Panc1 (cell line): Measurements from ENCODE around the gene VAT1. TPM values are rescaled to one million over a fixed set of nuclear protein-coding genes. Genes with fewer than 3 reads are reported as not detected.

Source experiments
- ATAC-seq: fragments of 200-7000 bp; cut with Tn5 transposase; 2 replicates; pipeline ENCODE4 v1.9.1; 2020; ENCODE audit warnings: mild to moderate bottlenecking, moderate library complexity
- BruUV-seq: library from RNA; stranded (reverse); fragments of 400-500 nt; replicated peaks from 2 replicates; lab custom pipeline; 2021; lab: Mats Ljungman, UMichigan
- CTCF ChIA-PET: fragments of 300-600 bp; sonication (Branson Sonifier 250); formaldehyde crosslinking; loops from one replicate; lab custom pipeline; 2022; ENCODE audit warnings: antibody characterized with exemption; lab: Charles Lee
- POLR2A ChIA-PET: fragments of 300-600 bp; sonication (Branson Sonifier 250); formaldehyde crosslinking; loops from one replicate; lab custom pipeline; 2022; ENCODE audit warnings: antibody characterized with exemption; lab: Charles Lee
- DNase-seq: peaks from one replicate; pipeline ENCODE4 v3.0.0-alpha.2; 2010; ENCODE audit warnings: low read depth, low spot score
- H3K27ac ChIP-seq: 2 replicates; pipeline ENCODE4 v1.5.1; 2011; ENCODE audit warnings: mild to moderate bottlenecking, low read length, inconsistent platforms
- H3K27me3 ChIP-seq: fragments of 200-500 bp; sonication (Bioruptor generic); 2 replicates; pipeline ENCODE4 v1.6.0; 2014; ENCODE audit warnings: low read length, inconsistent platforms; ENCODE audit not compliant: control insufficient read depth, insufficient read depth
- H3K36me3 ChIP-seq: fragments of 200-500 bp; sonication (Bioruptor generic); 2 replicates; pipeline ENCODE4 v1.5.1; 2014; ENCODE audit warnings: inconsistent platforms, mild to moderate bottlenecking, low read length, moderate library complexity; ENCODE audit not compliant: control insufficient read depth, insufficient read depth
- H3K4me1 ChIP-seq: 2 replicates; pipeline ENCODE4 v1.5.1; 2011; ENCODE audit warnings: inconsistent platforms, mild to moderate bottlenecking, low read length, moderate library complexity; ENCODE audit not compliant: control insufficient read depth, insufficient read depth
- H3K4me3 ChIP-seq, 2 experiments: 2 replicates each; pipeline ENCODE4 v1.5.1; 2011 to 2012; ENCODE audit warnings: low read depth in 2 of 2, low read length in 2 of 2, mild to moderate bottlenecking in 2 of 2, inconsistent platforms in 1 of 2, moderate library complexity in 1 of 2
- H3K9me3 ChIP-seq: fragments of 200-500 bp; sonication (Bioruptor generic); 2 replicates; pipeline ENCODE4 v1.5.1; 2014; ENCODE audit warnings: low read depth, mild to moderate bottlenecking, inconsistent platforms, low read length, moderate library complexity; ENCODE audit not compliant: control insufficient read depth, insufficient read depth
- POLR2AphosphoS5 ChIP-seq: IDR thresholded peaks from 2 replicates; pipeline ENCODE4 v1.6.1; 2012; ENCODE audit warnings: mild to moderate bottlenecking, low read depth, low read length, moderate library complexity
- SIN3A ChIP-seq: IDR thresholded peaks from 2 replicates; pipeline ENCODE4 v1.6.1; 2012; ENCODE audit warnings: low read depth, mild to moderate bottlenecking, low read length, moderate library complexity, borderline replicate concordance; ENCODE audit not compliant: insufficient read depth
- TCF7L2 ChIP-seq: IDR thresholded peaks from 2 replicates; pipeline ENCODE4 v1.6.1; 2011; ENCODE audit warnings: mild to moderate bottlenecking, low read depth, low read length, inconsistent platforms
- in situ Hi-C: cut with HindIII; loops from 2 replicates; pipeline ENCODE4 v1.10.0; 2016; ENCODE audit warnings: low sequenced_read_pairs, low pct_unique_long_range_greater_than_20kb
- intact Hi-C: fragments of 100-400 bp; cut with micrococcal nuclease; formaldehyde crosslinking; loops from one replicate; pipeline ENCODE4 v1.10.0; 2022; ENCODE audit not compliant: unreplicated experiment
- total RNA-seq: library from RNA; stranded (reverse); gene quantifications from one replicate; pipeline ENCODE4 v1.2.1, GENCODE V29; 2021; ENCODE audit not compliant: unreplicated experiment
- TF ChIP-seq, protein P1 (sequence below), 2 experiments: IDR thresholded peaks; 2 replicates each; pipeline ENCODE4 v1.6.1; 2011 to 2012; ENCODE audit warnings: low read depth in 2 of 2, control low read depth in 1 of 2, low read length in 1 of 2, mild to moderate bottlenecking in 1 of 2, moderate library complexity in 1 of 2; ENCODE audit not compliant: insufficient read depth in 1 of 2
- TF ChIP-seq, protein P2 (sequence below): fragments of 450-650 bp; IDR thresholded peaks from 2 replicates; pipeline ENCODE4 v1.5.1; 2017; ENCODE audit warnings: mild to moderate bottlenecking

Gene VAT1
- total RNA-seq, 1 experiment from 2014 or later = 169 TPM

DNA sequence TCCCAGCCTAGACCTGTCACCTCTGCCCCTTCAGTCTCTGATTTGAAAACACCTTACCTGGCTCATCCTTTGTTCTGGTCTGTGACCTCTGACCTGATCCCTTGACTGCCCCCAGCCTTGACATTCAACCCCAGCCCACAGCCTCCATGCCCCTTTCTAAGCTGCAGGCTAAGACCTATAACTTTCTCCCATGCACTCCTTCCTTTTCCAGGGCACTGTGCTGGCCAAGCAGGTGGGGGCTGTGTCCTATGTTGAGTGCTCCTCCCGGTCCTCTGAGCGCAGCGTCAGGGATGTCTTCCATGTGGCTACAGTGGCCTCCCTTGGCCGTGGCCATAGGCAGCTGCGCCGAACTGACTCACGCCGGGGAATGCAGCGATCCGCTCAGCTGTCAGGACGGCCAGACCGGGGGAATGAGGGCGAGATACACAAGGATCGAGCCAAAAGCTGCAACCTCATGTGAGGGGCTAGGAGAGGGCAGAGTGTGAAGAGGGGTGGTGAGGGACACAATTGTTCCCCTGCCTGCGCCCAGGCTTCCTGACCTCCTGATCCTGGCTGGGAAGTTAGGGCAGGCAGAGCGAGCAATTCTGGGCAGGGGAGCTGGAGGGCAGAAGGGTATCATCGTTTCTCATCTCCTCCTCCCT is 6.2 kb upstream of the VAT1 start:
- TF ChIP-seq, protein P1, sequence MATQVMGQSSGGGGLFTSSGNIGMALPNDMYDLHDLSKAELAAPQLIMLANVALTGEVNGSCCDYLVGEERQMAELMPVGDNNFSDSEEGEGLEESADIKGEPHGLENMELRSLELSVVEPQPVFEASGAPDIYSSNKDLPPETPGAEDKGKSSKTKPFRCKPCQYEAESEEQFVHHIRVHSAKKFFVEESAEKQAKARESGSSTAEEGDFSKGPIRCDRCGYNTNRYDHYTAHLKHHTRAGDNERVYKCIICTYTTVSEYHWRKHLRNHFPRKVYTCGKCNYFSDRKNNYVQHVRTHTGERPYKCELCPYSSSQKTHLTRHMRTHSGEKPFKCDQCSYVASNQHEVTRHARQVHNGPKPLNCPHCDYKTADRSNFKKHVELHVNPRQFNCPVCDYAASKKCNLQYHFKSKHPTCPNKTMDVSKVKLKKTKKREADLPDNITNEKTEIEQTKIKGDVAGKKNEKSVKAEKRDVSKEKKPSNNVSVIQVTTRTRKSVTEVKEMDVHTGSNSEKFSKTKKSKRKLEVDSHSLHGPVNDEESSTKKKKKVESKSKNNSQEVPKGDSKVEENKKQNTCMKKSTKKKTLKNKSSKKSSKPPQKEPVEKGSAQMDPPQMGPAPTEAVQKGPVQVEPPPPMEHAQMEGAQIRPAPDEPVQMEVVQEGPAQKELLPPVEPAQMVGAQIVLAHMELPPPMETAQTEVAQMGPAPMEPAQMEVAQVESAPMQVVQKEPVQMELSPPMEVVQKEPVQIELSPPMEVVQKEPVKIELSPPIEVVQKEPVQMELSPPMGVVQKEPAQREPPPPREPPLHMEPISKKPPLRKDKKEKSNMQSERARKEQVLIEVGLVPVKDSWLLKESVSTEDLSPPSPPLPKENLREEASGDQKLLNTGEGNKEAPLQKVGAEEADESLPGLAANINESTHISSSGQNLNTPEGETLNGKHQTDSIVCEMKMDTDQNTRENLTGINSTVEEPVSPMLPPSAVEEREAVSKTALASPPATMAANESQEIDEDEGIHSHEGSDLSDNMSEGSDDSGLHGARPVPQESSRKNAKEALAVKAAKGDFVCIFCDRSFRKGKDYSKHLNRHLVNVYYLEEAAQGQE (IDR thresholded peaks at IDR 0.05; ENCODE audit: insufficient read depth in 1 of 2, low read depth in 2 of 2, low read length in 1 of 2) = no peak
- TF ChIP-seq, protein P2, sequence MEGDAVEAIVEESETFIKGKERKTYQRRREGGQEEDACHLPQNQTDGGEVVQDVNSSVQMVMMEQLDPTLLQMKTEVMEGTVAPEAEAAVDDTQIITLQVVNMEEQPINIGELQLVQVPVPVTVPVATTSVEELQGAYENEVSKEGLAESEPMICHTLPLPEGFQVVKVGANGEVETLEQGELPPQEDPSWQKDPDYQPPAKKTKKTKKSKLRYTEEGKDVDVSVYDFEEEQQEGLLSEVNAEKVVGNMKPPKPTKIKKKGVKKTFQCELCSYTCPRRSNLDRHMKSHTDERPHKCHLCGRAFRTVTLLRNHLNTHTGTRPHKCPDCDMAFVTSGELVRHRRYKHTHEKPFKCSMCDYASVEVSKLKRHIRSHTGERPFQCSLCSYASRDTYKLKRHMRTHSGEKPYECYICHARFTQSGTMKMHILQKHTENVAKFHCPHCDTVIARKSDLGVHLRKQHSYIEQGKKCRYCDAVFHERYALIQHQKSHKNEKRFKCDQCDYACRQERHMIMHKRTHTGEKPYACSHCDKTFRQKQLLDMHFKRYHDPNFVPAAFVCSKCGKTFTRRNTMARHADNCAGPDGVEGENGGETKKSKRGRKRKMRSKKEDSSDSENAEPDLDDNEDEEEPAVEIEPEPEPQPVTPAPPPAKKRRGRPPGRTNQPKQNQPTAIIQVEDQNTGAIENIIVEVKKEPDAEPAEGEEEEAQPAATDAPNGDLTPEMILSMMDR = no peak
- TF ChIP-seq TCF7L2 (no peak), POLR2AphosphoS5 (no peak), SIN3A (no peak)

DNA sequence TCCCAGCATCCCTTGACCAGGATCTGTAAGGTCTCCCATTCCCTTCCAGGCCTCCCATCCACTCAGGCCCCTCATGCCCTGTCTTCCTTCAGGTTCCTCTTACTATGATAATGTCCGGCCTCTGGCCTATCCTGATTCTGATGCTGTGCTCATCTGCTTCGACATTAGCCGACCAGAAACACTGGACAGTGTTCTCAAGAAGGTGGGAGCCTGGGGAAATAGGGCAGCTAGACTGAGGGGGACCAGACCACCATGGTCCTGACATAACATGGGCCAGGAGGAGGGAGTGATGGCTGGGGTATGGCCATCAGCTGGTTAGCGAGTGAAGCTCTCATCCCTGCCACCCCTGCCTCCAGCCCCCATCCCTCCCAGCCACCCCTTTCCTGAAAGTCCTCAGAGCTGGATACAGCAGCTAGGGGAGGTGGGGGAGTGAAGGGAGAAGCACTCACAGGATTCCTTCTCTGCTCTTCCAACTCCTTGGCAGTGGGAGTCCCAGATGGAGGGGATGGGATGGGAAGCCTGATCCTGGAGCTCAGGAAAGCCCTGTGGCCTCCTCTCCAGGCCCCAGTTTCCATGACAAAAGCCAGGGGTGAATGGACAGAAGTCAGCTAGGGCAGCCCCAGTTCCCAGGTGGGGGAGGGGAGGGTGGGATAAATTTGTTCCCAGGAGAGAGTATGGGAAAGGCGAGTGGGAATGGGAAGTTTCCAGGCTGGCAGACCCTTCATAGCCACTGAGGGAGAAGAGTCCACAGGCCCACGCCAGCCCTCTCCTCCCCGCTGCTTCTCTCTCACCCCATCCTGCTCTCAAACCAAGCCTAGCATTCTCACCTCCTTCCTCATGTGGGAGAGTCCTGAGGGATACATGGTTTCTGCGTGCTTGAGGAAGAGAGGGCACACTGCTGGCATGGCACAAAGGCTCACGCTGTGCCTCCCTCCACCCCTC is 5.2 kb upstream of the VAT1 start:
- no TSS peak for BruUV-seq
- Histone ChIP-seq H3K4me3 (no peak overlapping the region), H3K27me3 (no peaks in the 10 kb centered on the region), H3K27ac (no peak overlapping the region), H3K36me3 (no peaks in the 10 kb centered on the region), H3K4me1 (no peaks in the 10 kb centered on the region), H3K9me3 (no peaks in the 10 kb centered on the region)
- CTCF ChIA-PET = no interaction called here
- TF ChIP-seq, protein P1 (IDR thresholded peaks at IDR 0.05; ENCODE audit: insufficient read depth in 1 of 2, low read depth in 2 of 2, low read length in 1 of 2) = no peak
- TF ChIP-seq TCF7L2 = no peak
- TF ChIP-seq SIN3A = no peak
- TF ChIP-seq POLR2AphosphoS5 = no peak
- TF ChIP-seq, protein P2 = no peak
- POLR2A ChIA-PET = no interaction called here
- DNase-seq (no peak), ATAC-seq (no peak)
- in situ Hi-C loops (no loop called here), intact Hi-C loops (no loop called here)

More for the DNA sequence above, 6.2 kb upstream of the VAT1 start:
- ATAC-seq = no peak
- no TSS peak for BruUV-seq
- no peaks in the 10 kb centered on the region for H3K4me1 ChIP-seq
- no peak overlapping the region for H3K27ac ChIP-seq
- no peak for DNase-seq
- ChIA-PET CTCF (no interaction called here), POLR2A (no interaction called here)
- H3K4me3 ChIP-seq = no peak overlapping the region
- no peaks in the 10 kb centered on the region for H3K27me3 ChIP-seq
- no peaks in the 10 kb centered on the region for H3K36me3 ChIP-seq
- no peaks in the 10 kb centered on the region for H3K9me3 ChIP-seq
- intact Hi-C loops (no loop called here), in situ Hi-C loops (no loop called here)
